Stimulated activated CD8-positive, alpha-beta memory T cell treated with anti-CD3 and anti-CD28 coated beads, Interleukin-7, amount 100 ng/mL, for 24 hours (primary cell): Measurements from ENCODE around the gene EBF4.

Experiments
- DNase-seq: peaks from one replicate; pipeline ENCODE4 v3.0.0-alpha.2; 2020; ENCODE audit warnings: low read depth

The EBF4 gene

GRCh38 chr20:2742934-2743559 lies 50.5 kb downstream of the EBF4 start:
- peak; percentile 50 for DNase-seq

DNA sequence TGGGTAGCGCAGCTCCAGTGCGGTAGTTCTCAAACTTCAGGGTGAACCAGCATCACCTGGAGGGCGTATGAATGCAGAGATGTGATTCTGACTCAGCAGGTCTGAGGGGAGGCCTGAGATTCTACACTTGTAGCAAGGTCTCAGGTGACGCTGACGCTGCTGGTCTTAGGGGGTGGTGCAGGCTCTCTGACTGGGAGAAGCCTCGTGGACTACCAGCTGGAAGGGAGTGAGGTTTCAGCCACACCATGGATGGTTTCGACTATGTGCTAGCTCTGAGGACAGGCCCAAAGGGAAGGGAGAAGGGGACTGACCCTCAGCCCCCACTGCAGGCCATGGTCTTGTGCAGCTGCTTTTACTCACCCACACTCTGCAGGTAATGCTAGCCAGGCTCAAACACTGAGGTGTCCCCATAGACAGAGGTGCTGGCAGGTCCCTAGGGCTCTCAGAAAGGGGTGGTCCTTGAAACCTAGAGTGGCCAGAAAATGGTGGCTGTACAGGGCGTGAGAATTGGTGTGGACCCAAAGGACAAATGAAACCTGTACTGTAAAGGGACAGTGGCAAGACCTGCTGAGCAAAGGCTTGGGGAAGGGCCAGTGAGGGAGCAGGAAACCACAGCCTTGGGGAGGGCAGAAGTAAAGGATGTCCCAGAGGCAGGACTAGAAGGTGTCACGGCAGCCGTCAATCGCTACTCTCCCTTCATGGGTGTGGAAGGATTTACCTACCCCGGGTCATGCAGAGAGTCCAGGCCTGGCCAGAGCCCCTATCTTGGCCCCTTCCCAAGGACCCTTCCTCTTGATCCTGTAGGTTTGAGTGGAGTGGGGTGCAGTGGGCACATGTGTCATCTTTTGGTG lies 52.7 kb downstream of the EBF4 start:
- DNase-seq: no peak

DNA sequence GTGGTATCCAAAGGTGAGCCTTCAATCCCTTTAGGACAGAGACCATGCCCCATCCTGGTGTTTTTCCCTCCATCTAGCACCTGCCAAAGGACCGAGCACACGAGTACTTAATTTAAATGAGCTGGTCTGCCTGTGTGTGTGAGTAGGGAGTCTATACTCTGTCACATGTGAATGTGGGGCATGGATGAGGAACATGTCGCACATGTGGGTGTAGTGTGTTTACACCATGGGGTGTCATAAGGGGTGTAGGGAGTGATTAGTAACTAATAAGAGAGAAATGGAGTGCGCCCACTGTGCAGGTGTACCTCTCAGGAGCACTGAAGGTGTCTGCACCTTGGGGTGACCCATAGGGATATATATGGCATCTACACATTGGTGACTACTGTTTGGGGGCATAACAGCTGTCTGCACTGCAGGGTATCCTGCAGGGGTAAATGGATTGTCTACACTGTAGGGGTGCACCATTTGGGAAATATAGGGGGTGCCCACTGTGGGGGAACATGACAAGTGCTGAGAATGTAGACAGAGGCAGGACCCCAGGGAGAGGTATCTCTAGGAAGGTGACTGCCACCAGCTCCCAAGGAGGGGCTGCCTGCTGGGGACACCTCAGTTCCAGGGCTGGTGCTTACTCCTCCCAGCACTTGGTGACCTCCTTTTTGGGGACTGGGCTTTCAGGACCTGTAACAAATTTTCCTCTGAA lies 53.5 kb downstream of the EBF4 start:
- no peak for DNase-seq

- no peak for DNase-seq
These were observed 54.2 kb downstream of the EBF4 start for GRCh38 chr20:2746636-2747265.

DNA sequence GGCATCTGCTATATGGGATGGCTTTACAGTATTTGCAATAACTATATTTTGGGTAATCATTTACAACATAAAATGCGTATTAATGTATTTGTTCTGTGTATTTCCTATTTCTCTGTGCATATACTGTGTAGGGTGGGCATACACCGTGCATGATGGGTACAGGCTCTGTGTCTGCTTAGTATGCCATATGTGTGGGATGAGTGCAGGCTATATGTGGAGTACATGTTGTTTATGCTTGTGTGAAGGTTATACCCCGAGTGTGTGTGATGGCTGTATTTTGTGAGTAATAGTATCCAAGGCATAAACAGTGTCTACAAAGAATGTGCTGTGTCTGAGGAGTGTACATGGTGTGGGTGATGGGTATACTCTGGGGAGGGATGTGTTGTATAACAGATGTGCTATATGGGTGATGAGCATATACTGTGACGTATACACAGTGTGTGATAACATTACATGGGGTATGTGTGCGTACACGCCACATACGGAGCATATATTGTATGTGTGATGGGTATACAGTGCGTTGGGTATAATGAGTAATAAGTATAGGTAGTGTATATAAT lies 55.2 kb downstream of the EBF4 start:
- DNase-seq: no peak

DNA sequence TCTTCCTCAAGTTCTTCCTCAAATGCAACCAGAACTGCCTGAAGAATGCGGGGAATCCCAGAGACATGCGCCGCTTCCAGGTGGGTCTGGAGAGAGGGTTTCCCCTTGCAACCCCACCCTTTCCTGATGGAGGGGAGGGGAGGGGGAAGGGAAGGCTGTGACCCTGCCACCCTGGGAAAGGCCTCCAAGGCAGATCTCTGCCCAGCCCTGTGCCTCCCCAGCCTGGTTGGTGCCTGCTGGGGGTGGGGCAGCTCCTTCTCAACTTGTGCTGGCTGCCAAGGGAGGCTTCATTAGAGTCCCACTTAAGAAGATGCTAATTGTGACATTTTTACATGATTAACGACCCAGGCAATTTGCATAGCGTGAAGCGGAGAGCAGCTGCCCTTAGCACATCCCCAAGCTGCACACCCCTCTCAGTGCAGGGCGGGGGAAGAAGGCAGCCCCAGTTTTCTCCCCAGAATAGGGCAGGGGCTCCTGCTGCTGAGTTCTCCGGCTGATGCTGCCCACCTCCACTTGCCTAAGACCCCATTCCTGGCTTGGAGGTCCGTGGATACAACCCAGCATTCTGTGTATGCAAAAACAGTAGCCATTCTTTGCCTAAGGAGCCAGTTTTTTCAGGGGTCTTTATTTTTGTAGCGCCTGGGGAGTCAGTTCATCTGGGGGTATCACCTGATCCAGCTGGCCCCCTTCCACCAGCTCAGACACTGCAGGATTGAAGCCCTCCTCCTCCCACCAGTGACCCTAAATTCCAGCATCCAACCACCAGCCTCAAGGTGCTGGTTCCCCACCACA lies 56.2 kb downstream of the EBF4 start:
- no peak for DNase-seq

DNA sequence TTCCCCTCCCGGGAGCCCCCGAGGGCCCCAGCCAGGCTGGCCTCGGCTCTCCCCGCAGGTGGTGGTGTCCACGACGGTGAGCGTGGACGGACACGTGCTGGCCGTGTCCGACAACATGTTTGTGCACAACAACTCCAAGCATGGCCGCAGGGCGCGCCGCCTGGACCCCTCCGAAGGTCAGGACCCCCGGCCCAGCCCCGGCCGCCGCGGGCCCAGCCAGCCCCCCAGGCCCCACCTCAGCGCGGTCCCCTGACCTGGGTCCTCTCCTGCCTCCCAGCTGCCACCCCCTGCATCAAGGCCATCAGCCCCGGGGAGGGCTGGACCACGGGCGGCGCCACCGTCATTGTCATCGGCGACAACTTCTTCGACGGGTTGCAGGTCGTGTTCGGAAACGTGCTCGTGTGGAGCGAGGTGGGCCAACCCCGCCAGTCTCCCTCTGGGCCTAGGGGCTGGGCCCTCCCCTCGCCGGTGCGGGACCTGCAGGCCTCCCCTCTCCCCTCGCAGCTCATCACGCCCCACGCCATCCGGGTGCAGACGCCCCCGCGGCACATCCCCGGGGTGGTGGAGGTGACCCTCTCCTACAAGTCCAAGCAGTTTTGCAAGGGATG lies 56.9 kb downstream of the EBF4 start:
- DNase-seq: no peak

GRCh38 chr20:2749951-2750490 lies 57.4 kb downstream of the EBF4 start:
- no peak for DNase-seq

GRCh38 chr20:2750491-2751251 lies 58.1 kb downstream of the EBF4 start:
- no peak for DNase-seq

DNA sequence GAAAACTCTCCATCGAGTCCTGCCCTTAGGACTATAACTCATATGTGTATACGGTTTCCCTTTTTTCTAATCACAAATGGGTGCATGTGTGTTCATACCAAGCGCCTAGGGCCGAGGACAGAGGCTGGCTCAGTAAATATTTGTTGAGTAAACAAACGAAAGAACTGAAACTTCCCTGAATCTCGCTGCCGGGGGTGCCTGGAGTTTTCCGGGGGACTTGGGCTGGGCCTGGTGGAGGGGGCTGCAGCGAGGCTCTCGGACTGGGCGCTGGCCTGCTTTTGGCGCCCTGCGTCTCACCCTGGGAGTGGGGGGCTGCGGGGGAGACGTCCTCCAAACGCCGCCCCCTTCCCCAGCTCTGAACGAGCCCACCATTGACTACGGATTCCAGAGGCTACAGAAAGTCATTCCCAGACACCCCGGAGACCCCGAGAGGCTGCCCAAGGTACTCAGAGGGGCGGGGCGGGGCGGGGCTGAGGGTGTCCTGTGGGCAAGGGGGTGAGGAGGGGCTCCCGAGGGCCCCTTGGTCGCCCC lies 58.8 kb downstream of the EBF4 start:
- DNase-seq: no peak

GRCh38 chr20:2751878-2752566 lies 59.4 kb downstream of the EBF4 start:
- DNase-seq: no peak

GRCh38 chr20:2752567-2753460 lies 60.2 kb downstream of the EBF4 start:
- DNase-seq: no peak

DNA sequence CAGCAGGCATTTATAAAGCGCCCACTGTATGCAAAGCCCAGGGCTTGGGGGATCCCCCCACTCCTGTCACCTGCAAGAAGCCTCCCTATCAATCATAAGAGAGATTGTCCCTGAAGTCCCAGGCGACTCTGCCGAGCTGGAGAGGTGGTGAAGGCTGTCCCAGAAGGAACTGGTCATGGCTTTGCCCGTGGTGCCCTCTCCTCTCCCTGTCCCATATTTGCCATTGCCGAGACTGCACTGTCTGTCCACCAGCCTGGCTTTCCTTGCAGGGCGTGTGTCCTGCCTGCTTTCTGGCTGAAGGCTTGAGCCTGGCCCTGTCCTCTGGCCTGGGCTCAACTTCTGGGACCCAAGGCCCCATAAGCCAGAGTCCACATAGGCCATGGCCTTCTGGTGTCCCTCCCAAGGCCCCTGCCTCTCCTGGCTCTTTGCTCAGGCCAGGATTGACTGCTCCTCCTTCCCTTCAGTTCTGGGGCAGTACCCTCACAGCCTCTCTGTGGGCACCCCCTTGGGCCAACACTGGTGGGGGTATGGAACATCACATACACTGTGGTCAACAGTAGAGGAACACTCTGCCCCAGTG lies 61.0 kb downstream of the EBF4 start:
- DNase-seq: no peak

- DNase-seq: no peak
These were observed 61.8 kb downstream of the EBF4 start for GRCh38 chr20:2754424-2754823.

DNA sequence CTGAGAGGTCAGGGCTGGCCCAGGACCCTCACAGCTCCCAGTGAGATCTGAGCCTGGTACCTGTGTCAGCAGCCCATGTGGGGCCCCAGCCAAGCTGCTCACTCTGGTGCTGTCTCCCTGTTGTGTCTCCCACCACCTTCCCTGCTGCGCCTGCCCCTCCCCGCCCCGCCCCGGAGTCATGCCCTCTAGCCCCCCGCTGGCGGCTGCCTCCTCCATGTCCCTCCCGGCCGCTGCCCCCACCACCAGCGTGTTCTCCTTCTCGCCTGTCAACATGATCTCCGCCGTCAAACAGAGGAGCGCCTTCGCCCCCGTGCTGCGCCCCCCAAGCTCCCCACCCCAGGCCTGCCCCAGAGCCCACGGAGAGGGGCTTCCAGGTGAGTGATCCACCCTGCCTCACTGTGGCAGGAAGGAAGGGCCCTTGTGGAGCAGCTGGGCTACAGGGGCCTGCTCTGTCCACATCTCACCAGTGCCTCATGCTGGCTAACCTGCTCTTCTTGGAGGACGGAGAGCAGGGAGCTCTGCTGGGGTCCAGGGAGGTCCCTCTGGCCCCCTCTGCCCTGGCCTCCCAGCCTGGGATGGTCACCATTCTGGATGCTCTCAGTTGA lies 63.0 kb downstream of the EBF4 start:
- no peak for DNase-seq

DNA sequence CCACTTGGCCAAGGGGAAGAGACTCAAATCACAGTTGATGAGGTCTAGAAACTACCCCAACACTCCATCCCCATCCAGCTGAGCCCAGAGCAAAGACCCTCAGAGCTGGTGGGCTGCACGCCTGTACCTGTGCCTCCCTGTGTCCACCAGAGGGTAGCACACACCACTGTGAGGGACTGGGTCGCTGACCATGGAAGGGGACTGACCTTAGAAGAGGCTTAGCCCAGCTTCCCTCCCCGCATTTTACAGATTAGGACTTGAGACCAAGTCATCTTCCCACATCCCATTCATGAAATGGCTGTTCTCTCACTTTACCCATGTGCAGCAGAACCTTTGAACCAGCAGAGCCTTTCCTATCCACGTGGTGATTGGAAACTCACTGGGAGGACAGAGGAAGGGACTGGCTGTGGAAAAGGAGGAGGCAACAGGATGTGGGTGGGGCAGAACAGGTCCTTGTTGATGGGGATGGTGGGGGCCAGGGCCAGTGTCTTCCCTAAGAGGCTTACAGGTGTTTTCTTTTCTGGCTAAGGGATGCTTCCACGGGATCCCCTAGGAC lies 63.6 kb downstream of the EBF4 start:
- no peak for DNase-seq

- no peak for DNase-seq
These were observed 64.4 kb downstream of the EBF4 start for GRCh38 chr20:2757001-2757400.
